GM21515 (cell line): ENCODE measurements around the gene TROAP.
"Not testable (repeated sequence)": the region's sequence is repeated elsewhere in the genome, so short reads cannot be mapped to it uniquely, and the experiment has no call there.

Experiments
- ATAC-seq: cut with Tn5 transposase; IDR thresholded peaks from one replicate; pipeline ENCODE4 v1.9.1; 2021; ENCODE audit not compliant: unreplicated experiment

The TROAP gene

GRCh38 chr12:49294086-49294803 is 28.8 kb upstream of the TROAP start:
- ATAC-seq, result no peak

GRCh38 chr12:49294804-49295081 is 28.3 kb upstream of the TROAP start:
- ATAC-seq, result no peak

GRCh38 chr12:49295082-49295936 is 27.7 kb upstream of the TROAP start, which contains the start of gene PRPH:
Gene PRPH, plus strand, starts transcription at chr12:49295147. Its CDS starts 54 bp downstream, at chr12:49295201.
- no peak for ATAC-seq

- ATAC-seq, result no peak
These were observed 26.8 kb upstream of the TROAP start for GRCh38 chr12:49296034-49296835.

GRCh38 chr12:49296836-49297694 is 26.0 kb upstream of the TROAP start:
- no peak for ATAC-seq

GRCh38 chr12:49297695-49298060 is 25.4 kb upstream of the TROAP start:
- ATAC-seq, result no peak

GRCh38 chr12:49298160-49298559 is 24.9 kb upstream of the TROAP start:
- no peak for ATAC-seq

GRCh38 chr12:49301760-49302159 is 21.3 kb upstream of the TROAP start:
- no peak for ATAC-seq

GRCh38 chr12:49304161-49304560 is 18.9 kb upstream of the TROAP start:
- ATAC-seq, result no peak

GRCh38 chr12:49305762-49306510 is 17.1 kb upstream of the TROAP start:
- no peak for ATAC-seq

GRCh38 chr12:49309386-49309785 is 13.7 kb upstream of the TROAP start:
- ATAC-seq, result no peak

- not testable (repeated sequence) for ATAC-seq
These were observed 12.5 kb upstream of the TROAP start for GRCh38 chr12:49310451-49311000.

- no peak for ATAC-seq
These were observed 8.2 kb upstream of the TROAP start for GRCh38 chr12:49314811-49315210.

GRCh38 chr12:49317118-49317517 is 5.9 kb upstream of the TROAP start:
- not testable (repeated sequence) for ATAC-seq

GRCh38 chr12:49320411-49321103 is 2.5 kb upstream of the TROAP start:
- ATAC-seq, result not testable (repeated sequence)

GRCh38 chr12:49322367-49322707 is 718 bp upstream of the TROAP start:
- ATAC-seq, result no peak

GRCh38 chr12:49323524-49324097 is 556 bp downstream of the TROAP start:
- no peak for ATAC-seq

GRCh38 chr12:49325606-49326005 is 2.6 kb downstream of the TROAP start:
- no peak for ATAC-seq

- no peak for ATAC-seq
These were observed 4.3 kb downstream of the TROAP start for GRCh38 chr12:49327368-49327767.
